ENCODE results near the gene KRT23.

The KRT23 gene

GRCh38 chr17:40883031-40883430 is 54.4 kb downstream of the KRT23 start:
- Histone ChIP-seq H3K9me3 (ENCODE audit: insufficient read depth, low read depth, low read length) (no peaks in the 10 kb centered on the region), H3K4me2 (ENCODE audit: low read depth, low read length, poor library complexity, severe bottlenecking) (no peak overlapping the region), H3K9me2 (replicated peaks; ENCODE audit: low read depth, low read length) (no peaks in the 10 kb centered on the region), H3K4me1 (ENCODE audit: insufficient read depth, low read length, poor library complexity, severe bottlenecking) (no peaks in the 10 kb centered on the region), H3K36me3 (ENCODE audit: insufficient read depth, low read length) (no peaks in the 10 kb centered on the region), H3K4me3 (ENCODE audit: low read length, poor library complexity, severe bottlenecking) (no peak overlapping the region), H3F3A (ENCODE audit: low read depth) (no peaks in the 10 kb centered on the region), H3K27me3 (ENCODE audit: insufficient read depth, low read length, poor library complexity, severe bottlenecking) (no peaks in the 10 kb centered on the region), H3K79me2 (ENCODE audit: insufficient read depth, low read length) (no peaks in the 10 kb centered on the region), H2AFZ (ENCODE audit: low read length) (no peak overlapping the region), H4K20me1 (ENCODE audit: insufficient read depth, low read length, poor library complexity, severe bottlenecking) (no peaks in the 10 kb centered on the region), H3K9ac (ENCODE audit: low read depth, low read length, poor library complexity, severe bottlenecking) (no peak overlapping the region)
- TF ChIP-seq EZH2phosphoT487 (IDR thresholded peaks at IDR 0.05; ENCODE audit: borderline replicate concordance): no peak
- TF ChIP-seq, protein P1, sequence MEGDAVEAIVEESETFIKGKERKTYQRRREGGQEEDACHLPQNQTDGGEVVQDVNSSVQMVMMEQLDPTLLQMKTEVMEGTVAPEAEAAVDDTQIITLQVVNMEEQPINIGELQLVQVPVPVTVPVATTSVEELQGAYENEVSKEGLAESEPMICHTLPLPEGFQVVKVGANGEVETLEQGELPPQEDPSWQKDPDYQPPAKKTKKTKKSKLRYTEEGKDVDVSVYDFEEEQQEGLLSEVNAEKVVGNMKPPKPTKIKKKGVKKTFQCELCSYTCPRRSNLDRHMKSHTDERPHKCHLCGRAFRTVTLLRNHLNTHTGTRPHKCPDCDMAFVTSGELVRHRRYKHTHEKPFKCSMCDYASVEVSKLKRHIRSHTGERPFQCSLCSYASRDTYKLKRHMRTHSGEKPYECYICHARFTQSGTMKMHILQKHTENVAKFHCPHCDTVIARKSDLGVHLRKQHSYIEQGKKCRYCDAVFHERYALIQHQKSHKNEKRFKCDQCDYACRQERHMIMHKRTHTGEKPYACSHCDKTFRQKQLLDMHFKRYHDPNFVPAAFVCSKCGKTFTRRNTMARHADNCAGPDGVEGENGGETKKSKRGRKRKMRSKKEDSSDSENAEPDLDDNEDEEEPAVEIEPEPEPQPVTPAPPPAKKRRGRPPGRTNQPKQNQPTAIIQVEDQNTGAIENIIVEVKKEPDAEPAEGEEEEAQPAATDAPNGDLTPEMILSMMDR (conservative IDR thresholded peaks at IDR 0.05; ENCODE audit: low read length): no peak

GRCh38 chr17:40879026-40879425 is 58.4 kb downstream of the KRT23 start:
- H3K36me3 ChIP-seq (ENCODE audit: insufficient read depth, low read length): no peaks in the 10 kb centered on the region
- H3K9me2 ChIP-seq (replicated peaks; ENCODE audit: low read depth, low read length): no peaks in the 10 kb centered on the region
- no peak for TF ChIP-seq EZH2phosphoT487 (IDR thresholded peaks at IDR 0.05; ENCODE audit: borderline replicate concordance)
- TF ChIP-seq, protein P1 (conservative IDR thresholded peaks at IDR 0.05; ENCODE audit: low read length): no peak
- no peak overlapping the region for H3K4me2 ChIP-seq (ENCODE audit: low read depth, low read length, poor library complexity, severe bottlenecking)
- no peak overlapping the region for H3K4me3 ChIP-seq (ENCODE audit: low read length, poor library complexity, severe bottlenecking)
- H3K27me3 ChIP-seq (ENCODE audit: insufficient read depth, low read length, poor library complexity, severe bottlenecking): no peaks in the 10 kb centered on the region
- H4K20me1 ChIP-seq (ENCODE audit: insufficient read depth, low read length, poor library complexity, severe bottlenecking): no peaks in the 10 kb centered on the region
- H3F3A ChIP-seq (ENCODE audit: low read depth): no peaks in the 10 kb centered on the region
- H3K9ac ChIP-seq (ENCODE audit: low read depth, low read length, poor library complexity, severe bottlenecking): no peak overlapping the region
- H3K9me3 ChIP-seq (ENCODE audit: insufficient read depth, low read depth, low read length): no peaks in the 10 kb centered on the region
- H3K79me2 ChIP-seq (ENCODE audit: insufficient read depth, low read length): no peaks in the 10 kb centered on the region
- no peak overlapping the region for H2AFZ ChIP-seq (ENCODE audit: low read length)
- no peaks in the 10 kb centered on the region for H3K4me1 ChIP-seq (ENCODE audit: insufficient read depth, low read length, poor library complexity, severe bottlenecking)

- H2AFZ ChIP-seq (ENCODE audit: low read length): no peak overlapping the region
Measured at GRCh38 chr17:40878044-40878443, 59.4 kb downstream of the KRT23 start.

More at GRCh38 chr17:40878044-40878443, 59.4 kb downstream of the KRT23 start:
- Histone ChIP-seq H3K27me3 (ENCODE audit: insufficient read depth, low read length, poor library complexity, severe bottlenecking) (no peaks in the 10 kb centered on the region), H3K9me2 (replicated peaks; ENCODE audit: low read depth, low read length) (no peaks in the 10 kb centered on the region), H4K20me1 (ENCODE audit: insufficient read depth, low read length, poor library complexity, severe bottlenecking) (no peaks in the 10 kb centered on the region), H3K9ac (ENCODE audit: low read depth, low read length, poor library complexity, severe bottlenecking) (no peak overlapping the region), H3K4me1 (ENCODE audit: insufficient read depth, low read length, poor library complexity, severe bottlenecking) (no peaks in the 10 kb centered on the region), H3K79me2 (ENCODE audit: insufficient read depth, low read length) (no peaks in the 10 kb centered on the region), H3F3A (ENCODE audit: low read depth) (no peaks in the 10 kb centered on the region), H3K4me3 (ENCODE audit: low read length, poor library complexity, severe bottlenecking) (no peak overlapping the region), H3K9me3 (ENCODE audit: insufficient read depth, low read depth, low read length) (no peaks in the 10 kb centered on the region), H3K36me3 (ENCODE audit: insufficient read depth, low read length) (no peaks in the 10 kb centered on the region), H3K4me2 (ENCODE audit: low read depth, low read length, poor library complexity, severe bottlenecking) (no peak overlapping the region)
- TF ChIP-seq, protein P1 (conservative IDR thresholded peaks at IDR 0.05; ENCODE audit: low read length): no peak
- no peak for TF ChIP-seq EZH2phosphoT487 (IDR thresholded peaks at IDR 0.05; ENCODE audit: borderline replicate concordance)
